Measurements from ENCODE around the gene LONRF2. TPM values are rescaled to one million over a fixed set of nuclear protein-coding genes. Genes with fewer than 3 reads are reported as not detected.

LONRF2 gene
- total and polyA plus RNA-seq, 2 of the 13 experiments (the other 11 are each of a cell fraction or from before 2014, with no cell fraction given) = not detected

- no peak for TF ChIP-seq TSC22D2 (CRISPR knock-in tag; IDR thresholded peaks at IDR 0.05; ENCODE audit: borderline replicate concordance)
- TF ChIP-seq ZNF160 (CRISPR knock-in tag; IDR thresholded peaks at IDR 0.05) = no peak
- no peak for TF ChIP-seq ZNF343 (CRISPR knock-in tag; IDR thresholded peaks at IDR 0.05)
- no peak for TF ChIP-seq BCL3 (CRISPR knock-in tag; IDR thresholded peaks at IDR 0.05)
- TF ChIP-seq POLR2AphosphoS5 (IDR thresholded peaks at IDR 0.05; ENCODE audit: low read depth, low read length) = no peak
- TF ChIP-seq ZNF318 (CRISPR knock-in tag; IDR thresholded peaks at IDR 0.05) = no peak
- no peak for TF ChIP-seq ZNF468 (CRISPR knock-in tag; IDR thresholded peaks at IDR 0.05)
- TF ChIP-seq SP5 (CRISPR knock-in tag; IDR thresholded peaks at IDR 0.05; ENCODE audit: borderline replicate concordance, low read depth) = no peak
- no peak for TF ChIP-seq ZNF784 (CRISPR knock-in tag; IDR thresholded peaks at IDR 0.05; ENCODE audit: borderline replicate concordance)
- 0 out of 2 replicates have a peak, but pooled peaks have one; percentile 26 for TF ChIP-seq SPEN (CRISPR knock-in tag; IDR thresholded peaks at IDR 0.05; ENCODE audit: low read depth)
- TF ChIP-seq ARID5B (CRISPR knock-in tag; IDR thresholded peaks at IDR 0.05) = 0 out of 2 replicates have a peak, but pooled peaks have one; percentile 23
- no peak for TF ChIP-seq PRPF4 (IDR thresholded peaks at IDR 0.05; ENCODE audit: low read depth, low read length, poor library complexity, severe bottlenecking)
- TF ChIP-seq TOE1 (CRISPR knock-in tag; IDR thresholded peaks at IDR 0.05) = no peak
- TF ChIP-seq FIP1L1 (IDR thresholded peaks at IDR 0.05; ENCODE audit: borderline replicate concordance, insufficient read depth, low read depth, low read length) = no peak
Observed at GRCh38 chr2:100242891-100243619, 79.2 kb downstream of the LONRF2 start (continued).
